Fibroblast of peridontal ligament (primary cell): ENCODE results near the gene ISG20.

Source experiments
- DNase-seq: peaks from one replicate; pipeline ENCODE4 v3.0.0-alpha.2; 2010; ENCODE audit errors: extremely low read depth

Gene ISG20

DNA sequence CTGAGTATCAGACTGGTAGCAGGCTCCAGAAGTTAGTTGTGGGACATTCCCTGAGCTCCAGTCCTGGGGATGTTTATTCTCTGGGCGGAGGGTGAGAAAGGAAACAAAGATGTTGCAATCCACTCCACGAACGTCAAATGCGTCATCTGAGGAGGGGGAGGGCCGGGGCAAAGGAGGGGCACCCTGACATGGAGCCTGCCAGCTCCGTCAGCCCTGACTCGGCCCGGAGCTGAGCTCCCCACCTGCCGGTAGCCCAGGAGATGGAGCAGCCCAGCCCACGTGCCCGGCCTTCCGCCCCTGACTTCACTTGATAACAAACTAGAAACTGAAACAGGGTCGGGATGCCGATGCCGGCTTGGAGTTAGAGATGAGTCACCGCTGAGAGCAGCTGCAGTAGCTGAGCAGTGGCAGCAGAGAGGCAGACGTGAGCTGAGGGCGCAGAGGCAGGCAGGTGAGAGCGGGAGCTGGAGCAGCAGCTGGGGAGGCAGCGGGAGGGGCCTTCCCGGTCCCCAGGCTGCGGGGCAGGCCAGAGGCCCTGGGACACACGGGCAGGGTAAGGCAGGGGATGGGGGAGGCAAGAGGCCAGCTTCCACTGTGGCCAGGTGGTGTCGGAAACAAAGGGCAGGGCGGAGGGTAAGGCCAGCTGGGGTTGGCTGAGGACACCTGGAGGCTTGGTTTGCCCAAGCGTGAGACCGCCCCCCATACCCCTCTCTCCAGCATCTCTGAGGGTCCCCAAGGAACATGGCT is at the start of gene ISG20:
Gene ISG20 (plus strand): TSS at position 391 of the 747 bp plus-strand sequence. CDS start 351 bp downstream, at position 742.
- peak; percentile 97 for DNase-seq

DNA sequence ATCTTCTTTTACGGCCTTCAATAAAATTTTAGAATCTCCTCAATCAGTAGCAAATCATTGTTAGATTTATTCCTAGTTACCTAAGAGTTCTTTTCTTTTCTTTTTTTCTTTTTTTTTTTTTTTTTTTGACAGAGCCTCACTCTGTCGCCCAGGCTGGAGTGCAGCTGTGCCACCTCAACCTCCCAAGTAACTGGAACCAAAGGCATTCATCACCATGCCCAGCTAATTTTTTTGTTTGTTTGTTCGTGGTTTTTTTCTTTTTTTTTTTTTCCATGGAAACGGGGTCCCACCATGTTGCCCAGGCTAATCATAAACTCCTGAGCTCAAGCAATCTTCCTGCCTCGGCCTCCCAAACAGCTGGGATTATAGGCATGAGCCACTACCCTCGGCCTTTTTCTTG is 48.1 kb upstream of the ISG20 start:
- DNase-seq: no peak

- no peak for DNase-seq
Observed at GRCh38 chr15:88591384-88591783, 47.4 kb upstream of the ISG20 start.

DNA sequence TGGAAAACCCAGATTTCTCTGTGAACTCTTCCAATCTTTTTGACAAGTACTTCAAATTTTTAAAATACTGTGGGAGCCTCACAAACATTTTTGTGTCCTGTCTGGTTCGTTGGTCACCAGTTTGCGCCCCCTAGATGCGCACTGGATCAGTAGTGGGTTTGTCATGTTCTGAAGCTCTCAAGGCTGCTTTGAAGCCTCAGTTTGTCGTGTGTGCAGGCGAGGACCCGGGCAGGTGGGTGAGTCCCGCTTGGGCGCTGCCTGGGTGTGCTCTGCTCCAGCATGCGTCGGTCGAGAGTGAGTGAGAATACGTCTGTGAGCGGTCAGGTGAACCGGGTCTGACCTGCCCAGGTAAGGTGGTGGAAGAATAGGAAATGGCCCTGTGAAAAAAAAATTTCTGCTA is 34.9 kb upstream of the ISG20 start:
- no peak for DNase-seq

GRCh38 chr15:88604381-88605188 is 34.2 kb upstream of the ISG20 start:
- no peak for DNase-seq

GRCh38 chr15:88605189-88606069 is 33.4 kb upstream of the ISG20 start:
- peak; percentile 31 for DNase-seq

DNA sequence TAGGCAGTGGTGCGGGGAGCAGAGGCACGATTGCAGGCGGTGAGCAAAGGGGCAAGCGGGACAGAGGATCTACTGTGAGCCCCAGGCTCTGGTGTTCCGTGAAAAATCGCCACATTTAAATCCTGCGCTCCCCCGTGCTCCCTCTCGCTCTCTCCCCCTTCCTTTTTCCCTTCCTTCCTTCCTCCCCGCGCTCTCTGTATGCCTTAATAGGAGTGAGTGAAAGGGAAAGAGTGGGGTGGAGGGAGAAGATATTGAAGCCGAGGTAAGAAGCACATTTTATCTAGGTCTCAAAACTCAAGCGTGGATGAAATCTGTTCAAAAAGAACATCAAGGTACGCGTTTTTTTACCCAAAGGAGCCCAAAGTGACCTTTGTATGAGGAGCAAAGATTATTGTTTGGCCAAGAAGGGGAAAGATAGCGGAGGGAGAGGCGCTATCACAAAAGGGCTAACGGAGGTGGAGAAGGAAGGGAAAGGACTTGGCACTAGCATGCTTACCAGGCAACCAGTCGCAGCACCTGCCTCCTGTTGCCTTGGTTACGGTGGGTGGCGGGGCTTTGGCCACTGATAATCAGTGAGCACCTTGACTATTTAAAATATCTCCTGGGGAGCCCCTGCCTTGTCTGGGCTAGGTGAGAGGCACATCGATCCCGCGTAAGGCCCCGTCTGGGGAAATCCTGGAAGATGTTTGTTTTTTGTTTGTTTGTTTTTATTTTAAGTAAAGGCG is 32.6 kb upstream of the ISG20 start:
- no peak for DNase-seq

- DNase-seq: no peak
Observed at GRCh38 chr15:88607951-88608350, 30.9 kb upstream of the ISG20 start.

- DNase-seq: no peak
Observed at GRCh38 chr15:88608607-88609181, 30.1 kb upstream of the ISG20 start.

- no peak for DNase-seq
Observed at GRCh38 chr15:88609344-88610090, 29.3 kb upstream of the ISG20 start.

DNA sequence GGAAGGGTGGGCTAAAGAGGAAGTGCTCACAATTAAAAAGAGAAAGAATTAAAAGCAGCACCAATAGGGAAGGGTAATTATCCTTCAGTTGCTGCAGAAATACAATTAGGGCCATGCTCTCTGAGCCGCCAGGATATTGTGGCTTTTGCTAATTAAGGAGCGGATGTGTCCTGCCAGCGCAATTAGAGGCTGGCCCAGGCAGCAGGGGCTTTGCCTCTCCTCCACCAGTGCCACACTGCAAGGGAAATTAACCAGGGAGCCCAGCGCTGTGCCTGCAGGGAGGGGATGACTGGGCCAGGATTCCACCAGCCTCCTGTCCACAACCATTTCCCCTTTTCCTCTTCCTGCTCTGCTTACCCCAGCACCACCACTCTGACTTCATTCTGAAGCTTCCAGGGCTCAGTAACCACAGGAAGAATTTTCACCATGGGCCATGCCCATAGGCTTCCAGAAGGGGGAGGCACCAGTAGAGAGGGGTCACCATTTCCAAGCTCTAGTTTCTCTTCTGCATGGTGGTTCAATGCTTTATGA is 28.1 kb upstream of the ISG20 start:
- DNase-seq: no peak

- no peak for DNase-seq
Observed at GRCh38 chr15:88612186-88612796, 26.5 kb upstream of the ISG20 start.

GRCh38 chr15:88613074-88613944 is 25.5 kb upstream of the ISG20 start:
- no peak for DNase-seq

DNA sequence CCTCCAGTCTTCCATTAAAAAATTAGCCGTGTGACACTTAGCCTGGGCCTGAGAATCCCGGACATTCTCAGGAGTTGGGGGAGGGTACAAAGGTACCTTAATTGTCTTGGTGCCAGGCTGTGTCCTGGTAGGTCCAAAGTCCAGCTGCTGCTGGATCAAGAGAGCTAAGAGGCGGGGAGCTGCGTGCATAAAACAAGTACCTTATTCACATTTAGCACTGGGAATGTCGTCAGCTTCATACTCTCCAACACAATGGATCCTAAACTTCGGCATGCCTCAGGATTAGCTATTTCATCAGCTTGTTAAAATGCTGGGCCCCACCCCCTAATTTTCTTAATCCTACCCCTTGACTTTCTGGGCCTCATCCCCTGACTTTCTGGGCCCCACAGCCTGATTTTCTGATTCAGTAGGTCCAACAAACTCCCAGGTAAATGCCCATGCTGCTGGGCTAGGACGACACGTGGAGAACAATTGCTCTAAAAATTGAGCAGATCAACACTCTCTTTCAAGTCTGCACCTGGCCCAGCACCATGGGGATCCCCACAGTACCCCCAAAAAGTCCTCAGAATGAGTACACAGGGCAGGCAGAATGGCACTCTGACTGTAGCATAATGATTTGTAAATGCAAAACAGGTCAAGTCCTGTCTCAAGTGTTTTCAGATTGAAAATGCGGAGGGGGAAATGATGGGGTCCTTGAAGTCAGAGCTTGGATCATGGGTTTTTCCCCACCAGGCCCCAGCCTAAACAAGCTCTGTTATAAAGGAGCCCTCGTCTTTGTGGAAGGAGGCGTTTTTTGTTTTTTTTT is 23.3 kb upstream of the ISG20 start:
- DNase-seq: no peak

- DNase-seq: no peak
Observed at GRCh38 chr15:88616240-88616639, 22.6 kb upstream of the ISG20 start.

GRCh38 chr15:88617031-88617722 is 21.6 kb upstream of the ISG20 start:
- no peak for DNase-seq

- no peak for DNase-seq
Observed at GRCh38 chr15:88617790-88618189, 21.0 kb upstream of the ISG20 start.
